HG03432 (cell line): ENCODE measurements around the gene SMOC1.
"Not testable (repeated sequence)": the region's sequence is repeated elsewhere in the genome, so short reads cannot be mapped to it uniquely, and the experiment has no call there.

ENCODE experiments used
- ATAC-seq: cut with Tn5 transposase; IDR thresholded peaks from one replicate; pipeline ENCODE4 v1.9.1; 2021; ENCODE audit warnings: mild to moderate bottlenecking, moderate library complexity; ENCODE audit not compliant: unreplicated experiment

Gene SMOC1

DNA sequence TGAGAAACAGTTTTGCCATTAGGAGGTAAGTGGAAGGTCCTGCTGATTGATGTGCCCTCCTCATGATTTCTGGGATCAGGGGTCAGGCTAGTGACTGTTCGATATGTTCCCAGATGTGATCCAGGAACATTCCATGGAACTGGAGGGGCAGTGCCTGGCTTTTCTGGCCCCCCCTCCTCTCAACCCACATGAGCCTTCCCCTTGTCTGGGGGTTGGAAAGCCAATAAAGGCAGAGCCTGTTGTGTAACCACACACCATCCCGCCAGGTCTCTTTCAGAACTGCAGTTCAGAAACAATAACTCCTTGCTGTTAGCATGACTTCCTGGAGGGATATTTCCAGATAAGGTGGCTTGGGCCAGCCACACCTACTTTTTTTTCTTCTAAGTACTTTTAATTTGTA, 17.8 kb downstream of the SMOC1 start:
- no peak for ATAC-seq

DNA sequence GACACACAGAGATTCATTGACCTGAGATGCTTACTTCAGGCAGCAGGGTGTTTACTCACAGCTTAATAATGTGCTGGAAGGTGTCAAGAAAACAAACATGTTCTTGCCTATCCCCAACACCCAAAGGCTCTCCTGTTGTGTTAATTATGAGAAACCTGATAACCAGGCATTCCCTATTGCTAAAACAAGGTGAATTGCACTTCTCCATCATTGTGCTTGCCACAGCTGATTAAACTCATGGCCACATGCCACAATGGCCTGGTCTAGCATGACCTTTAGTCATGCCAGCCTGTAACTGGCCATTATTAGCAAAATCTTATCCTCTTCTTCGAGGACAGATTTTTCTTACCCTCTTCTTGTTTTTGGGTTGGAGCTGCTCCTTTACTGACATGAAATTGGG, 21.4 kb downstream of the SMOC1 start:
- ATAC-seq: no peak

DNA sequence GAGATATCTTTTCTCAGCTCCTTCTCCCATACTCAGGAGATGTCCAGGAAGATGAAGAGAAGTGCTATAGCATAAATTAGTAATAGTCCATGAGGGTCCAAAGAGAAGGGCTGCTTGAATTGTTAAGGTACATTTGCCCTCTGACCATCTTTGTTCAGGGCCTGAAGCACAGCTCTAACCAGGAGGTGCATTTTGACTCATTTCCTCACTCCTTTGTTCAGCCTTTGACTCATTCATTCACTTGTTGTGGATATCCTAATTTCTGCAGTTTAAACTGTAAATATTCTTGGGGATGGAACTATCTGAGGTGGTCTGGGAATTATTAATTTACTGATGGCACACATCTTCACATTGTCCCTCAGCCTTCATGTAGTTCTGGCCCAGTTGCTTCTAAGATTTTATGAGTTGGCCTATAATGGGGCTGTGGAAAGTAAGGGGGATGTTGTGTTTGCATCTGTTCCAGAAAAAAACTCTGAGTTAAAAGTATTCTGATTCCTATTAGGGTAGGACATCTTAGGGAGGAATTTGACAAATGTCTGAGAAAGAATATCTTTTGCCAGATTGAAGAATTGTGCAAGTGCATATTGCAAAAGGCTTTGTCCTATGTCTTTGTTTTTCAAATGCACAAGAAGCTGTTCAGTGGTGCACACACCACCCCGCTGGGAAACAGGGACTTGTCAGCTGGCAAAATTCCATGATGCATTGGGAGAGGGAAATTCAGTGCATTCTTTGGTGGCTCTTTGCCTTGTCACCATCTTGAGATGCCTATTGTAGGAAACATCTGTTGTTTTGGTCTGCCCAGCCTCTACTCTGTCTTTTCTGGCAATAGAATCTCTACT, 22.1 kb downstream of the SMOC1 start:
- ATAC-seq: no peak

DNA sequence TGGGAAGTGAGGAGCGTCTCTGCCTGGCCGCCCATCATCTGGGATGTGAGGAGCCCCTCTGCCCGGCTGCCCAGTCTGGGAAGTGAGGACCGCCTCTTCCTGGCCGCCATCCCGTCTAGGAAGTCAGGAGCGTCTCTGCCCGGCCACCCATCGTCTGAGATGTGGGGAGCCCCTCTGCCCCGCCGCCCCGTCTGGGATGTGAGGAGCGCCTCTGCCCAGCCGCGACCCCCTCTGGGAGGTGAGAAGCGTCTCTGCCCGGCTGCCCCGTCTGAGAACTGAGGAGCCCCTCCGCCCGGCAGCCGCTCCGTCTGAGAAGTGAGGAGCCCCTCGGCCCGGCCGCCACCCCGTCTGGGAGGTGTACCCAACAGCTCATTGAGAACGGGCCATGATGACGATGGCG, 23.8 kb downstream of the SMOC1 start:
- not testable (repeated sequence) for ATAC-seq

DNA sequence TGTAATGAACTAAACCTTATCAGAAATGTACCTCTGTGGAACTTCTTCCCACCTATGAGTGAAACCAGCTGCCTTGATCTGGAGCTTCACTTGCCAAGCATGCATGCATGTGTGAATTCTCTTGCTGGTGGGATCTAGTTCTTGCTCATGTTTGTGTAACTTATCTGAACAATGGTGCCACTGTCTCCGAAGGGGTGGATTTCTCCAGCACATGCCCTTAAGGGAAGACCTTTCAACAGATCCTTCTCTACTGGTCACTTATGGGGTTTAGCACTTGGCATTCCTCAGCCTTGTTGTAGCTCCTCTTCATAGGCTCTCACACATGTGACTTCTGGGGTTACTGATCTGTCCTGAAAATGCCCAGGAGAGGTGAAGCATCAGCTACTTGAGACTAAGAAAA, 25.0 kb downstream of the SMOC1 start:
- ATAC-seq: no peak

DNA sequence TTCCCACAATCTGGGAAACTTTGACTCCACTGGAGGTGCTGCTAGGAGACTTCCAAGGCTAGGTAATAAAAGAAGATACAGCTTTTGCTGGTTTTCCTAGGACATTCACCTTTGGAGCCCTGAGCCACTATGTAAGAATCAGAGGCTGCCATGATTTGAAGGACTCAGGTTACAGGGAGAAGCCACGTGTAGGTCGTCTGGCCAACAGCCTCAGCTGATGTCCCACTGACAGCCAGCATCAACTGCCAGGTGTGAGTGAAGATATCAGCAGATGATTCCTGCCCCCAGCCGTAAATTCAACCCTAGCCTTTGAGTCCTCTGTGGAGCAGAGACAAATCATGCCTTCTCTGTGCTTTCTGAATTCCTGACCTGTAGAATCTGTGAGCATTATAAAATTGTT, 27.0 kb downstream of the SMOC1 start:
- no peak for ATAC-seq

DNA sequence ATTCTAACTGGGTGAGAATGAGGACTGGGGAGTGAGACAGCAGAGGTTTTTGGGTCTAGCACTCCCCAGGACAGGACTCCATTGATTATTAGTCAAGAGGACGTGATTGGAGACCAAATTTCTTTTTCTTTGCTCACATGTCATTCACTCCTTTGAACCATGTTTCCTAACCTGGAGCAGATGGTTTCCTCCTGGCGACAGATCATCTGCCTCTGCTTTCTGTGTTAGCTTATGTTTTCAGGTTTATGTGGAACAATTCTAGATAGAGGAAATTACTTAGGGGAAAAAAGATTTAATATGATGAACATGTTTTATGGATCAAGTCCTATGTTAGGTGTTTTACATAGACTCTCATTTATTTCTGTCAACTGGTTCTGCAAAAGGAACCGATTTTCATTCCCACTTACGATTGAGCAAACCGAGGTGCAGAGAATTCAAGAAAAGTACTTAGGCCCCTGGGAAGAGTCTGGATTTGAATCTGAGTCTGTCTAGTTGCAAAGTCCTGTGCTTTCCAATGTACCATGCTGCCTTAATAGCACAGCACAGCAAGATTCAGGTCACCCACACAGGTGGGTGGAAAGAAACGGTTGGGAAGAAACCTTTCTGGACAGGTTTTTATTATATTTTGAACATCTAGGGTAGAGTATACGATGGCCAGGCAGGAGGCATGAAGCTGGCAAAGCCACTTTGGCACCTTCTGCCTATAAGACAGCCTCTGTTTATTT, 30.8 kb downstream of the SMOC1 start:
- no peak for ATAC-seq

DNA sequence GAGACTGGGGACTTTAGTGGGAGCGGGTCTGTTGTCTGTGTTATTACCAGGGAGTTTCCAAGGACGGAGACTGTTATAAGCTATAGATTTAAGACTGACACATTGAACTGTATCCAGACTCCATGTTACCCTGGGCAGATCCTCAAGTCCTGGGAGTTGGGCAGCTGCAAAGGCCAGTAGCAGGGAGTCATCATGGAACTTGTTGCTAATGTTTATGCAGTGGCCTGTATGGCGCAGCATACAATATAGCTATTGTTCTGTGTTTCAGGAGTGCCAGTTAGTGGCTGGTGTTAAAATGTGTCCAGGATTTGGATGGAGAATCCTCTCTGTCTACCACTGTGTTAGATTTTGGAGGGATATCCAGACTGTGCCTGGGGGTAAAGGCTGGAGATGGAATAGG, 31.7 kb downstream of the SMOC1 start:
- no peak for ATAC-seq

DNA sequence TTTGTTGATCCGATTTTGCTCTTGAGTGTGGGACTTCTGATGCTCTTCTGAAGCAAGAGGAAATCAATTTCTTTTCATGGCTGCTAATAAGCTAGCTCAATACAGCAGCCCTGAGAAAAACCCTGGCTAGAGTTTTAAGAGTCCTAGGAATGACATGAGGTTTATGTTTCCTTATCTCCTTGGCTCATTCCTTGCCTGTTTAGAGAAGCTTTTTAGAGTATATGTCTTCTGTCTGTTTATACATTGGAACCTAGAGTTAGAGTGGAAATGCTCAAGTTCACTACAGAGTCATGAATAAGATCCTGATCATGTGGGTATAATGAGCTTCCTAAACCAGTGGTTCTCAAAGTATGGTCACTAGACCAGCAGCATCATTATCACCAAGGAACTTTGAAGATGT, 34.5 kb downstream of the SMOC1 start:
- ATAC-seq: no peak

DNA sequence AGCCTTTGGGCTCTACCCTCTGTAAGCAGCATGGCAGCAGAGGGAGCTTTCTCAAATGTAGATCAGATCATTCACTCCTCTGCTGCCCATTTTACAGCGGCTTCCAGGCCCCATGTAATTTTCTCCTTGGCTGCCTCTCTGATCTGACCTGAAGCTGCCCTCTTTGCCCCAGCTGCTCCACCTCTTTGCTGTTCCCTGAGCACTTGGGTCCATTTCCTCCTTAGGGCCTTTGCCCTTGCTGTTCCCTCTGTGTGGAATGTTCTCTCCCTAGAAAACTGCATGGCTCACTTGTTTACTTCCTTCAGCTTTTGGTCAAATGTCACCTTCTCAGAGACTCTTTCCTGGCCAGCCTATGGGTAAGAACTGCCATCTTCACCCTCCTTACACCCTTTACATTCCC, 37.2 kb downstream of the SMOC1 start:
- no peak for ATAC-seq

DNA sequence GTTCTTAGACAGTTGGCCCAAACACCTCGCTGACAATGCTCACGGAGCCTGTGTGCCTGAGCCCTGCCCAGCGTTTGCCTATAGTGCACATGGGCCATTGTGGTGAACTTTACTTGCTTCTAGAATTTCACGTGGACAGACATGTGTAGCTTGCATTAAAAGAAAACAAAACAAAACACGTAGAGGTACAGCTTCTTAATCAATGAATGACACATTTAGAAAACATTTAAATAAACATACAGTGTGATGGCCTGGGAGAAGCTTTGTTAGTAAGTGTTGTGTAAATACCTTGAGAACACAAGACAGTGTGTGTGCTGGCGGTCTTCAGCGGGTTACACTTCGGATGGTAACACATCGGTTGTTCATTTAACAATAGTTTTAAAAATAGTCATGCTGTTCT, 38.1 kb downstream of the SMOC1 start:
- ATAC-seq: no peak

DNA sequence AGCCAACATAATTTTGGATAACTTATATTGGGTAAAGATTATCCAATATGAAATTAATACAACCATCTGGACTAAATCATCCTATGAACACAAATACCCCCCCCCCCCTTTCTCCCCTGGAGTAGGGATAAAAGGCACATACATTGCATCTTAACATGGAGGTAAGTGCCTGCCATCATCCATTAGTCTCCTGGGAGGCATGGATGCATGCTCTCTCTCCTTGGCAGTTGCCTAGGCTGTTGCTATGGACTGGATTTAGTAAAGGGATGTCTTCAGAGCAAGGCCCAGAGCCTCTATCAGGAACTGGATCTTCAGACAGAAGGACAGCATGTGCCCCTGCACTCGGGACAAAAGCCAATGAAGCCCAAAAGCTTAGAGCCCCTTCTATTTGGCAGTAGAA, 40.6 kb downstream of the SMOC1 start:
- ATAC-seq: no peak

DNA sequence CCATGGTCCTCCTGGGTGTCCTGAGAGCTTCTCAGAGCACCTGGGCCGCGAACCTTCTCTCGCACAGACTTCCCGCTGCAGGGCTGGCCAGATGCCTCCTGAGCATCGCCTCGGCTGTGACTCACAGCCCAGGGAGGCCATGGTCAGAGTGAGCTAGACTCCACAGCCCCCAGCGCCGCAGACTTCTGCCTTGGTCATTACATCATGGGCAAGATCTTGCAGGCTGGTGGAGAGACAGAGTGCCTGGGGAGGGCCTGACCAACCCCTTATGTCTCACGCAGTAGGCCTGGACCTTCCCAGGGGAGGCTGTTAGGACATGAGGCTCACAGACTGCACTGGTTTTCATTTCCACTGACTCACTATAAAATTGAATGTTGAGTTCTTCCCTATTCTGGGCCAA, 41.8 kb downstream of the SMOC1 start:
- ATAC-seq: no peak

DNA sequence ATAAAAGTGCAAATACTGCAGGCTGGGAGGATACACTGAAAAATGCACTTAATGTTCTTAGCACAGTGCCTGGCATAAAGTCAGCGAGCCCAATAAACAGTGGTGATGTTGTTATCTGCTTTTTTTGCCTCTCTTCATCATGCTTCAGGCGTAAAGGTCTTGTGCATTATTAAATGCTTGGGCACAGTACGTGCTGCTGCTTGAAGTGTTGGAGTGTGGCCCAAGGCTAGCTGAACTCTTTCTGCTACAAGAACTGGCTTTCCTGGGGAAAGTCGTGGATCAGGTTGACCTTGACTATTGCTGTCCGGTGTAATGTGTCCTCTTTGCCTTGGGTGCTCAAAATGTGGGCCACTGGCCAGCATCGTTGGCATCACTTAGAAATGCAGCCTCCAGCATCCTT, 43.0 kb downstream of the SMOC1 start:
- ATAC-seq: no peak

DNA sequence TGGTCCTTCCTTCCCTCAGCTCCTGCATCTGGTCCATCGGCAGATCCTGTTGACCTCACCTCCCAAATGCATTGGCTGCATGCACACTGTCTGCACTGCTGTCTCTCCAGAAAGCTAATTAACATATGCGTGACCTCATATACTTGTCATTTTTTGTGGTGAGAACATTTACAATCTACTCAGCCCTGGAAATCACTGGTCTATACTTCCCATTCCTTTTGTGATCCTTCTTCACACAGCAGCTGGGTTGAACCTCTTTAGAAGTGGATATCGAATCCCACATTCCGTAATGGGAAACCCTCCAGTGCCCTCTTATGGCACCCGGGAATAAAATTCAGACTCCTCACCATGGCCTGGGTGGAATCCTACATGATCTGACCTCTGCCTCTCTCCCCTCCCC, 45.0 kb downstream of the SMOC1 start:
- no peak for ATAC-seq

DNA sequence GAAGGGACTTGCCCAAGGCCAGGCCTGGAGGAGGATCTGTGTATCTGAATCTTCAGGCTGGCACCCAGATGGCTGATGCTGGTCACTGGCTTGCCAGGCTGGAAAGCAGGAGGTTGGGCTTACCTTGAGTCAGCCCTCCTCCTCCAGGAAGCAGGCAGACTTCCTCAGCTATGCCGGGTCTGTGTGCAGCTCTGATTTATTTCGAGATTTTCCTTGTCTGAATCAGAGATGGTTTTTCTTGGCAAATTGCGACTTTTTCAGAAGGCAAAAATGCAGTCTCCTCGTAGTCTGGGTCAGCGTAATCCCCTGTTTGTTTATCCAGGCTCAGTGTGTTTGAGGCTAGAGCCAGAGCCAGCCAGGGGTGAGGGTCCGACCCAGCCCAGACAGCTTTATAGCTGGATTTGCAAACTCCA, 48.9 kb downstream of the SMOC1 start:
- ATAC-seq: no peak

DNA sequence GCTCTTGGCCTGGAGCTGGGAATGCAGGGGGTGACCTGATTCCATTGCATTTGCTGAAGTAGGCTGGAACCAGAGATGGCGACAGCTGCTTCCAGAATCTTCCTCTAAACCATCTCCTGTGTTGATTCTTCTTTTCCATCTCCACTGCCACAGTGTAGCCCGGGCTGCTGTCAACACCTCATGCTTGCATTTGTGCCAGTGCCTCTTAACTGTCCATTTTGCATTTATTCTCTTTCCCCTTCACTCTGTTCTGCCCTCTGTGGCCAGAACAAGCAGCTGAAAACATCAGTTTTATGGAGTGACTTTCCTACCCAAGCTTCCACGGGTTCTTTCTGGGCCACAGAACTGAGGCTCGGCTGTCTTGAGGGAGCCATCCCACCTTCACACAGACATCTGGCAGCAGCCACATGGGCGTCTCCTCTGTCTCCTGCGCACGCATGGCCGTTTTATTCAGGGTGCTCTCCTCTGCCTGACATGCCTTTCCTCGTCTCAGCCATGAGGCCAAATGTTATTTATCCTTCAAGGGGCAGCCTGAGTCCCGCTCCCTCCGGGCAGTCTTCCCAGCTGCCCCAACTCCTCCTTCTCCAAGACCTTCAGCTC, 51.7 kb downstream of the SMOC1 start:
- no peak for ATAC-seq

DNA sequence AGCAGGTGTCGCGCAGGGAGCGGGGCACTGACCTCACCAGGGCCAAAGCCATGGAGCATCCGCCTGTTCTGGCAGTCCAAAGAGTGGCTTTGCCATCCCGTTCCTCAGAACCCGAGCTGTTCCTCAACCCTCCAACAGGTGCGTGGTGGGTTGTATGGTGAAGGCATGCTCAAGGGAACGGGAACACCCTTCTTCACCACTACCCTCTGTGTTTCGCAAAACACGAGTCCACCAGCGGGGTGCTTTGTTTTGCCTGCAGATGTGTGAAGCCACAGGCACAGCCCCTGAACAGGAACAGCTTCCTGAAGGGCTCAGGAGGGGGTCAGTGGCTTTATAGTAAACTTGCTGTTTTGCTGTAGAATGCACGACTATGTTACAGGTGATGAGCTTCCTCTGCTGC, 52.7 kb downstream of the SMOC1 start:
- no peak for ATAC-seq

DNA sequence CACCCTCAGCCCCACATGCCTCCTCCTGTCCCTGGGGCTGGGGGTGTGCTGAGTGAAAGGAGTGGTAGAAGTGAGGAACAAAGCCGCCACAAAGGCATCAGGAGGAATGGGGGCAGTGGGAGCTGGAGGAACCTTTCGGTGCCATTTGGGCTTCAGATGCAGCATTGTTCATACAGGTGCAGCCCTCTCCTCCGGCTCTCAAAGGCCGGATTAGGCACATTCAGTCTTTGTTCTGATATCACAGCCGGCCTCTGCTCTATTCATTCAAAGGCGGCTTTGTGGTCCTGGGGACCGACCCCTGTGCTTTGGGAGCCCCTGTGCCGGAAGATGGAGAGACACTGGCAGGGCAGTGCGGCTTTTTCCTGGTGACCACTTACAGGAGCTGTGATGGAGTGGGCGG, 53.2 kb downstream of the SMOC1 start:
- ATAC-seq: no peak

DNA sequence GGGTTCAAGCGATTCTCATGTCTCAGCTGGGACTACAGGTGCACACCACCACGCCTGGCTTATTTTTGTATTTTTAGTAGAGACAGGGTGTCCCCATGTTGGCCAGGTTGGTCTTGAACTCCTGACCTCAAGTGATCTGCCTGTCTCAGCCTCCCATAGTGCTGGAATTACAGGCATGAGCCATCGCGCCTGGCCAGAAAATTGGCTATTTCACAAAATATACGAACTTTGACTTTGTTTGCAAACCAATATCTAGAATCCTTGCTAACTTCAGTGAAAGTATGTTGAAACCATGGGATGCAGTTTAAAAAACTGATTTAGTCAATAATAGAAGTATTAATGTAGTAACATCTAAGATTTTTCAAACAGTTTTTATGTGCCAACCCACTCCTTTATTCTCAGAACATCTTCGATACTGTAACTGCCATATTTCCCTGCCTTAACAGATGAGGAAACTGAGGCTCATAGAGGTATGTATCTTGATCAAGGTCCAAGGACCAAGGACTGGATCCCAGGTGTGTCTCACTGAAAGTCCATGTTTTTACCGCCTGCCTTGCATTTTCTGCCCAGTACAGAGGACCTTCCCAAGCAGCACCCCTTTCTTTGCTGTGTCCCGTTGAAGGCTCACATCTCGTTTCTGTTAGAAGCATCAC, 54.5 kb downstream of the SMOC1 start:
- ATAC-seq: no peak

DNA sequence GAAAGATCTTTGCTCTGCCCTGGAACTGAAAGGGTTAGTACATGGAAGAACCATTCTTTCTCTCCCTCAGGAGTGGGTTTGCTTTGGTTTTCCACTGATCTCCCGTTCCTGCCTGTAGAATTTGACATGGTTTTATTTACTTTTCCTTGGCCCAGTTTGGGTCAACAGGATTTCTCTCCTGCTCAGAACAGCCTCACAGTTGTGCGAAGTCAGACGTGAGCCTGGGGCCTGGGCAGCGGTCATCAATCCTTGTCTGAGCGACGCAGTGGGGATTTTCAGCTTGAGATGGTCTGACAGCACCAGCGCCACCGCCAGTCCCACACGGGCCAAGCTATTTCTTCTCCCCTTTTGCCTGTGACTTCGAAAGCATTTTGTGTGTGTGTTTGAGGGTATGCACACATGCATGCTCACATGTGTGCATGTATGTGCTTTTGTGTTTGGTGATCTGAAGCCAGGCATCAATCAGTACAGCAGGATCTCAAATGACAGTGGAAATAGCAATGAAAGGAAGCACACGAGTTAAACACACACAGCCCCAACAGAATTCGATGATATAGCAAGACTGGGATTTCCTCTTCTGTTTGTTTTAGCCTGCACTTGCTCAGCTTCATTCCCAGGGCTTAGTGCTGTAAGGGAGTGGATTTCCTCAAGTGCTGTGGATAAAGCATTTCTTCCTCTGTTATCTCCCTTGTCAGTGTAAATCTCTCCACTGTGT, 58.3 kb downstream of the SMOC1 start:
- ATAC-seq: no peak
